CD4-positive, alpha-beta T cell treated with Interferon alpha-2 for 1 hour (primary cell): Measurements from ENCODE around the gene PNP.
"Not testable (repeated sequence)": the region's sequence is repeated elsewhere in the genome, so short reads cannot be mapped to it uniquely, and the experiment has no call there.

Source experiments
- DNase-seq, 2 donors: peaks; one replicate each; pipeline ENCODE4 v3.0.0-alpha.2; 2020 to 2022

Gene PNP

DNA sequence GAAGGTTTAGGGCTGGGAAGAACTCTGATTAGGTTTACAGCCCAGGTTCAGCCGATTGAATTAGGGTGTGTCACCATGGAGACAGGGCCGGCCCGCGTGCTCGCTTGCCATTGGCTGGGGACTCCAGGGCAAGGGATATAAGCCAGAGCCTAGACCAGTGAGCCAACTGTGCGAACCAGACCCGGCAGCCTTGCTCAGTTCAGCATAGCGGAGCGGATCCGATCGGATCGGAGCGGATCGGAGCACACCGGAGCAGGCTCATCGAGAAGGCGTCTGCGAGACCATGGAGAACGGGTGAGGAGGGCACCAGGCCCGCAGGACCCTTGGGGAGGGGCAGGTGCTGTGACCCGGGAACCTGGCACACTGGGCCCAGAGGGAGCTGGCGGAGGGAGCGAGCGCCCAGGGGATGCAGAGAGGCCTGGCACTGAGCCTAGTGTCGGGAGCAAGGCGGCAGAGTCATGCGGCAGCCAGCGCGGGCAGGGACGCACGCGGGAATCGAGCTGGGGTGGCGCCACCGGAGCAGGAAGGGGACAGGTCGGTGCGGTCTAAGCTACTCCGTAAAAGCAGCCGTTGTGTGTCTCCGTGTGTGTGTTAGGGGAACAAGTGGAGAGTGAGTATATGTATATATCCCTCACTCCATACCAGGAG lies at the start of gene PNP:
Gene PNP, plus strand, starts transcription at position 165 of the 648 bp plus-strand sequence. Its CDS starts 119 bp downstream, at position 284.
- peak; percentile 93 to 94 for DNase-seq

DNA sequence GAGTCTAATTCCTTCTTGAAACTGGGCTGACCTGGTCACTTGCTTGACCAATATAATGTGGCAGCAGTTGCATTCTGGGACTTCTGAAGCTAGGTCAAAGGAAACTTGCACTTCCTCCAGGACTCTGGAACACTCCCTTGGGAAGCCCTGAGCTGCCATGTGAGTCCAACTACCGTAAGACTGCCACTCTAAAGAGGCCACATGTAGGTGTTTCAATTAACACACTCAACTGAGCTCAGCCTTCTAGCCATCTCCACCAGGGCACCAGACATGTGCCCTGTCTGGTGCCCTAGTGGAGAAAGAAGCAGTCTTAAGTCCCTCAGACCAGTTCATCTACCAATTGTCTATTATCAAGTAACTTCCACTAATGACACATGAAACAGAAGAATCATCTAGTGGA lies 49.8 kb upstream of the PNP start:
- DNase-seq: no peak

DNA sequence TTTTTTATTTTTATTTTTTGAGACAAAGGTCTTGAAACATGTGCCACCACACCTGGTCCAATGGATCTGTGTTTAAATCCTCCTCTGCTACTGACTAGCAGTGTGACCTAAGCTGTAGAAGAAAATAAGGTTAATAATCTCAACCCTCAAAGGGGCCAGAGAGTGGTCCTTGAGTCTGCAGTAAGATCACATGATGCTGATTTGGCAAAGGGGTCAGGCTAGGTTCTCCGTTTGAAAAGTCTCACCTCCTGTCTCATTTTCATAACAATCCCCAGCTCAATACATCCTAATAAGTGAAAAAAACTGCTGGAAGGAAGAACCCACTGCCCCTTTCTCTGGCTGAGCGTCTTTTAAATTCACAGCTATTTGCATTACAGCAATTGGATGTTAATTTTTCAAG lies 47.9 kb upstream of the PNP start:
- DNase-seq: no peak

DNA sequence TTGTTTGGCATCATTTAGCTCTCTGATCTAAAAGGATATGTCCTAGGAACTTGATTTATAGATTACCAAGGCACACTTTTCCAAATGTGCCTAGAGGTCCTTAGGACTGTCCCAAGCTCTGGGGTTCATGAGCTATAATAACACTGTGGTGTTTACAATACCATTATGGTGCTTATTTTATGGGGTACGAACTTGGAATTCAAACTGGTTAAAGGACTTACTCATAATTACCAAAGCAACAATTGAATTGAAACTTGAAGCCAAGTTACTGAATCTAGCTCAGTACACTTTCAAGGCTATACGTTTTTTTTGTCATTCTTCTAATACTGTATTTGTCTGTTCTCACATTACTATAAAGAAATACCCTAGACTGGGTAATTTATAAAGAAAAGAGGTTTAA lies 46.3 kb upstream of the PNP start:
- DNase-seq: no peak

DNA sequence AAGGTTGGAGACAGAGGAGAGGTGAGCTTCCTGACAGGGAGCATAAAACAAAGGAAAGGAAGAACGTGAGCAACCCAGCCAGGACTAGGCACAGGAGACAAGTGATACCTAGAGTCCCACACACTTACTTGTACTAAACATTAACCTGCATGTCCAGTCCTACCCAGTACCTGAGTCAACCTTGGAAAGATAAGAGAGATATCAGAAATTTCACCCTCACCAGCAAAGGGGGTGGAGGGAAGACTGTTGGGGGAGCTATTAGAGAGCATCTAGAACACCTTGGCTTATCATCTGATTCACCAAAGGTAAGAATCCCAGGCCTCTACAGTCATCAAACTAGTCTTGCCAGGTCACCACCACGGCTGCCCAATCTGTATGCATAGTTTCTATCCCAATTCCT lies 44.4 kb upstream of the PNP start:
- DNase-seq: no peak

DNA sequence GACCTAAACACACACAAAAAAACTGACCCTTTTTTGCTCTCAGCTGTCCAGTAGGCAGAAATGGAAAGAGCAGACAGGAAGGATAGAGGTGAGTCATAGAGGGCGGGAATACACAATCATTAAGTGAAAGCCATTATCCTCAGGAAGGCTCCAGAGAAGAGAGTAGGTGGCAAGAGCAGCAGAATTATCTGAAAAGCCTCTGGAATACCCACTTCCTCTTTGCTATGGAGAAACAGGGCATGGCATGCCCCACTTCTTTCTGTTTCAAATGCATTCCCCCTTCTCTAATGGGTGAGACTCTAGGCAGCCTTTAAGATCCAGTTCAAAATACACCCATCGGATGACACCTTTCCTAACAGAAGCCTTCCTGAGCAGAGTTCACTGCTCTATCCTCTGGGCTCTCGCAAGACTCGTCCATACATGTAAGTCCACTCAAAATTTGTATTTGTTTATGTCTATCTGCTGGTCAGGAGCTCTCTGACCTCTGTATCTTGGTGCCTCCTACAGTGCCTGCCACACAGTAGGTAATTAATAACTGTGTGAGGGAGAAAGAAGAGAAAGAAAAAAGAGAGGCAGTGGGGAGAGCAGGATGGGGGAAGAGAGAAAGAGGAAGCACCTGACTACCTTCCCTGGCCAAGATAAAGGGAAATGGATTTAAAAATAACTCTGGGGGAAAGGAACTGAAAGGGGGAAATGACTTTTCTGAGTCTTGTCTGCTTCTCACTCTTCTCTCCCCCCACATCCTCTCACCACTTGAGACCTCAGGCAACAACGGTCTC lies 41.8 kb upstream of the PNP start:
- DNase-seq: no peak

DNA sequence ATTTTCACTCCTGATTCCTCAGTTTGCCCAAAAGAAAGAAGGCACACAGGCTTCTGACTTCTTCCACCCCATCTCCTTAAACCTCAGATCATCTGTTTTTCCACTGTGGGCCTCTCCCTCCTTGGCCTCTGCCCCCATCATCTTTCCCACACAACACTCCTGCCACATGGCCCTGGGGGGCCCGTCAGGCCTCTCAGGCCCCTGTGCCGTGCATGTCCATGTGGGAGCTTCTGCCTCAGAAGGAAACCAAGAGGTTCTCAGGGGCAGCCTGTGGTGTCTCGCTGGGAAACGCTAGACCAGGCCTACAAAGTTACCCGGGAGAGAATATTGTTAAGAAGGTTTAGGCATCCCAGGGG lies 41.2 kb upstream of the PNP start:
- no peak for DNase-seq

DNA sequence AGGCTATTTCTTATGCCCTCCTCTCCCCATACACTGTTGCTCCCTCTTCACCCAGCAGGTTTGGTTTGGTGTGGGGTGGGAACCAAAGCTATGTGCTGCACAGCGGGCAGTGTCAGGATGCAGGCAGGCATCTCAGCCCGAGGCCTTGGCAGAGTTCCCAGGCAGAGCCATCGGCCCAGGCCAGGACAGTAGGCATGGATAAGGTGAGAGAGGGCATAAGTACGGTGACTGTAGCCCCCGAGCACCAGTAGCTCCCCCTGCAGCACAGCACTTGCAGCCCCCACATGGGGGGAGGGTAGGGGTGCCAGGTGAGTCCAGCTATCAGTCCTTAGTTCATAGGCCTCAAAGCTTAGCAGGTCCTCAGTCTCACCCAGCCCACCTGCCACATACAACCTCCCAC lies 40.4 kb upstream of the PNP start:
- no peak for DNase-seq

DNA sequence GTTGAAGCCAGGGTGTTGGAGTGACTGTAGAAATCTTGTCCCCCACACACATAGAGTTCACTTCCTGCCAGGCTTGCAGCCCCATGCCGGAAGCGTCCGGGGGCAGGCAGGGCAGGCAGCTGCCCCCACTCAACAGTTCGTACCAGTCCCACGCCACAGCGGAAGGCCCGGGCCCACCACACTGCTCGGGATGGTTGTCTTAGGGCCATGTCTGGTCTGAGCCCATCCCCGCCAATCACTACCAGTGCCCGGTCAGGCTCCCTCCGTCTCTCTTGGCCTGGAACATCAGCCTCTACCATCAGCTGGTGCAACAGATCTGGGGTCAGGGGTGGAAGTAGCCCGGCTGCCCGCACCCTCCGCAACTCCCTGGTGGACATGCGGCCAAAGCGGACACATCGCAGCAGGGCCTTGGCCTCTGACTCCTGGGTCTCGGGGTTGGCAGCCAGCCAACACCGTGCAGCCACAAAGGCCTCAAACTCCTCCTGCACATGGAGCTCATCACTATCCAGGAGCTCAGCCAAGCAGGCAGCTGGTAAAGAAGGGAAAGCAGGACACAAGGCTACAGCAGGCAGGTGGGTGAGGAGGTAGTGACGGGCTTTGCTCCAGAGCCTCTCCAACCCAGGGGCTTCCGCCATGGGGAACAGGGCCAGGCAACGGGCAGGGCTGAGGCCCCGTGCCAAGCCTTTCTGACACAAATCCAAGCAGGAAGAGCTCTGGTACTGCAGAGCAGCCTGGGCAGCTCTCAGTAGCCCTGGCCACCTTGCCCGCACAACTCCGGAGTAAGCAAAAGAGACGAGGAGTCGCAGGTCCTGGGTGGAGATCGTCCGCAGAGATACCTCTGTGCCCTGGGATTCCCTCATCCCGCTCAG lies 39.2 kb upstream of the PNP start:
- DNase-seq: no peak

DNA sequence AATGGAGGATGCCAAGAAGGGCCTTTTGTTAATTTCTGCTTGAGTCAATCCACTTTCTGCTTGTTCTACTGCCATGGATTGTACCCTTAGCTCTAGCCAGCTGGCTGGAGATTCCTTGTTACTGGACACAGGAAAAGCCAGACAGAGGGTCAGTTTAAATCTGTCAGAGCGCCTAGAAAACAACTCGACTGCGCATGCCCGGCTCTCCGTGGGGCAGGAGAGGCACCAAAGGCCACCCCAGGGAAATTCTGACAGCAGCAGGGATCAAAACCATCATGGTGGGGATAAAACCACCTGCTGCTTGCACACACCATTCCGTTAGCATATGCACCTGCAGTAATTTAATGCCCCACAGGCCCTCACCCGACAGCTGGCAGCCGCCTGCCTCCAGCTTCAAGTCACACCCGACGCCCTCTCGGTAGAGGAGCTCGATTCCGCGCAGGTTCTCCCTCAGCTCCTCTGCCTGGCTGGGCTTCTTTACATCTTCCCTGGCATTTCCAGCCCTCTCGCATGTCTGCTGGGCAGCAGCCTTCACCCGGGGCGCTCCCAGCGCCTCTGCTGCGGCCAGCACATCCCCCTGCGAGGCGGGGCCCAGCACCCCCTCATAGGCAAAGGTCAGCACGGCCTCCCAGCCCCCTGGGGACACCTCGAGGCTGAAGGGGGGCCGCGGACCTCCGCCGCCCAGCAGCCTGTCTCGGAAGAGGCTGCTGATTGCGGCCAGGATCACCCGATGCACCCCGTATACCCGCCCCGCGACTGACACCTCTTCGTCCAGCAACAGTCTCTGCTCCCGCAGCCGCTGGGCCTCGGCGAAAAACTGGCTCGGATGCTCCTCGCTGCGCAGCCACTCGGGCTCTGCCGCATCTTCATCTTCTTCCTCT lies 34.3 kb upstream of the PNP start:
- DNase-seq: no peak

DNA sequence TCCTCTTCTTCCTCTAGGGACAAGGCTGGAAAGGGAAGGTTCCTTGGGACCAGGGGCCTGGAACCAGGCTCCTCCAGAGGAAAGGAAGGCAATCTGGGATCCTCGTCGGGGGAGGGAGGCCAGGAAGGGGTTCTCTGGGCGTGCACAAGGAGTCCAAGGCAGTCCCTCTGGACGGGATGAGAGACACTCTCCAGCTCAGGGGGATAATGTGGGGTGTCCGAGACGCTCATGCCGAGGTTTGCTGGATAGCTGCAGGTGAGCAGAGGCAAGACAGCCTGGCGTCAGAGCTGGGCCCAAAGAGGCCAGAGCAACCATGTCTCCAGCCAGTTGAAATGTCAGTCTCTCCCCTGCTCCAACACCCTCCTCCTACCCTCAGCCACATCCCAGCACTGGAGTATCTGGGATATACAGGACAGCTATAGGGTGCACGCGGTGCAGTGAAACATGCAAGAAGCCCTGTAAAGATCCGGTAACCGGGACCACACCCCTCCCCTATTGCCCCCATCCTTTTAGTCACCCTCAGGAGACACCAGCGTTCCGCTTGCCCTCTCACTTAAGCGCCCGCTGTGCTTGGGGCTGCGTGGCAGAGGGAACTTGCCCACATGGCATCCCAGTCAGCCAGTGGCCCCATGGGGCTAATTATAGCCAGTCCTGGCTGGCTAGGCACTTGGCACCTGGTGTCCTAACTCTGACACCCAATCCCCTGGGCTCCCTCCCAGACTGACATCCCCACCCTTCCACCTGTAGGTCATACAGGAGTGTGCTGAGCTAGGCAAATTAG lies 33.4 kb upstream of the PNP start, which contains the start of gene KLHL33:
Gene KLHL33, minus strand, starts transcription at position 585 of the 781 bp plus-strand sequence. Its CDS starts 355 bp downstream, at position 230.
- no peak for DNase-seq

DNA sequence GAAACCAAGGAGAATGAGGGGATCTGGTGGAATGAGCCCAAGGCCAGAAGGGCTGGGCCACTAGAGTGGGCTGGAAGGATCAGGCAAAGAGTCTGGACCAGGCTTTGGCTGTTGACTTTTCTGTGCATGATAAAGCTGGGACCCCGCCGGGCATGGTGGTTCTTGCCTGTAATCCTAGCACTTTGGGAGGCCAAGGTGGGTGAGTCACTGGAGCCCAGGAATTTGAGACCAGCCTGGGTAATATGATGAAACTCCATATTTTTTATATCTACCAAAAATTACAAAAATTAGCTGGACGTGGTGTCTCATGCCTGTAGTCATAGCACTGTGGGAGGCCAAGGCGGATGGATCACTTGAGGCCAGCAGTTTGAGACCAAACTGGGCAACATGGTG lies 32.8 kb upstream of the PNP start:
- no peak for DNase-seq

DNA sequence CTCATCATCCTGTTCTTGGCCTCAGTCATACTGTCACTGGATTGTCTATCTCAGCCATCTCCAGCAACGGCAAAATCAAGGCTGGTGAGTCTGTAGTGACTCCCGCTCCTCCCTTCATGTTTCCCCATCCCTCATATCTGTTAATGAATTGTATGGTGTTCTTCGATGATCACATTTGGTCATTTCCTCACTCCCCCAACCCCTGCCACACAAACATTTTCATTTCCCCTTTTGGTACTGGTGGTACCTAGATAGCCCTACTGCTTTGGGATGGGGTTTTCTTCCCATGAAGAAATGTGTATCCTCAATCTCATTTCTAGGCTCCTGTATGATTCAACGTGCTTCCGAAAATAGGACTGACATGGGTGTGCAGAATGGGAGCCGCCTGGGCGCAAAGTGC lies 30.5 kb upstream of the PNP start:
- no peak for DNase-seq

DNA sequence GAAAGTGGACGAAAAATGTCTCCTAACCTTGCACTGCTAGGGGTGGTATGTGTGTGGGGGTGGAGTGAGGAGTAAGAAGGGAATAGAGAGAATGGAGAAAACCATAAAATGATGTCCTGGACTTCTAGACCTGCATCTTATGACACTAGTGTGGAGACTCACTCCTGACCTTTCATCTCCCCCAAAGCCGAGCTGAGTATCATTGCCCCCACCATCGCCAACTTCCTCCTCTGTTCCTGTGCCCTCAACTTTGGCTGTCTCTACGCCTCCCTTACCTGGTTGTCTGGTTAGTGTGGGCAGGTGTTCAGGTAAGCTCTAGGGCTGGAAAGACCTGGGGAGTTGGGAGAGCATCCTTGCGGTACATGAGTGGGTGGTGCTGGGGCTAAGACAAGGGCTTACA lies 28.7 kb upstream of the PNP start:
- DNase-seq: no peak

DNA sequence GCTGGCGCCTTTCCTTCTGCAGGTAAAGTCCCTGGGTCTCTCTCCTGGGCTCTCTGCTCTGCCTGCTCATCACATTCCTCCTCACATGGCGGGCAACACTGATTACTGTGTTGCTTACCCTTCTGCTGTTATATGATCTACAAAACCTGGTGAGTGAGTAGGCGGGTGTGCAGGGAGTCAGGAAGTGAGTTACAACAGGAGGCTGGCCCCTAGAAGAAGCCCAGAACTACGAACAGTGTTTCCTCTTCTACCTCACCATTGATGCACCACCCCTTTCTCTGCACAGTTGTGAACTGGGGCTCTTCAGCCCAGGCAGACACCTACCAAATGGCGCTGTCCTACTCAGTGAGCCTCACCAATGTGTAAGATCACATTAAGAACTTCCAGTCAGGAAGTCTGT lies 28.3 kb upstream of the PNP start:
- DNase-seq: peak; percentile 24

DNA sequence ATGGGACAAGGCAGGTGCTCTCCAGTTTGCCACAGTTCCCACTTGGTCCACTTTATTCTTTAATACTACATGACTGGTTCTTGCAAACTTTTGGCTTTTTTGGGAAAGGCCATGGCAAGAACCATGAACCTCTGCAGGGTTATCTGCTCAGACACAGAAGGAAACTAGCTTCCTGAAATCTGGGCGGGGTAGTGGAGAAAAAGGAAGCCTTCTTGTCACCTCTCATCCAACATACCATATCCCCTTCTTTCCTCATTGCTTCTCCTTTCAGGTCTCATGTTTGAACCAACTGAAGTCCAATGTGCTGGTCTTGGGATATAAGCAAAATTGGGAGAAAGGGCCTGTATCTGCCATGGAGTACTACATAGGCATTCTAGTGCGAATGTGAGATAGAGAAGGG lies 27.7 kb upstream of the PNP start:
- no peak for DNase-seq

DNA sequence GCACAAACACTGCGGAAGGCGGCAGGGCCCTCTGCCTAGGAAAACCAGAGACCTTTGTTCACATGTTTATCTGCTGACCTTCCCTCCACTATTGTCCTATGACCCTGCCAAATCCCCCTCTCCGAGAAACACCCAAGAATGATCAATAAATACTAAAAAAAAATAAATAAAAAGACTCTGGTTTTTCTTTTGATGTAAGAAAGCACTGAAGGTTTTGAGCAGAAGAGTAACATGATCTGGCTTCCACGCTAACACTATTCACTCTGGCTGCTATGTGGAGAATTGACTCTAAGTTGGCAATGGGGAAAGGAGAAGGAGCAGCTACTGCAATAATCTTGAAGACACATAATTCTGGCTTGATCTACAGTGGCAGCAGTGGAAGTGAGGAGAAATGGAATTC lies 25.6 kb upstream of the PNP start:
- DNase-seq: not testable (repeated sequence)

DNA sequence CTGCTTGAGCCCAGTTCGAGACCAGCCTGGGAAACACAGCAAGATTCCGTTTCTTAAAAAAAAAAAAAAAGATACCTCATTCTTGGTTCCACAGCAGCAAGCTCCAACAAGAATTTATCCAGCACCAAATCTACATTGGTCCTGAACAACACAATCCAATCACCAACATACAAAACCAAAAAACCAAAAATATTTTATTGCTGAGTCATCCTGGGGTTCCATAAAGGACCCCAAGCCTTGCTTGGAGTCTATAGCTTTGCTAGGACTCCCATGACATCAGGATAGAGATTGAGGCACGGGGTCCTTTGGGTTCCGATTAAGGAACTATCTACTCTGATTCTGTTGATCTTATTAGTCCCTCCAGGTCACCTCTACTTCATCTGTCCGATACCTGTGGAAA lies 22.3 kb upstream of the PNP start:
- no peak for DNase-seq

DNA sequence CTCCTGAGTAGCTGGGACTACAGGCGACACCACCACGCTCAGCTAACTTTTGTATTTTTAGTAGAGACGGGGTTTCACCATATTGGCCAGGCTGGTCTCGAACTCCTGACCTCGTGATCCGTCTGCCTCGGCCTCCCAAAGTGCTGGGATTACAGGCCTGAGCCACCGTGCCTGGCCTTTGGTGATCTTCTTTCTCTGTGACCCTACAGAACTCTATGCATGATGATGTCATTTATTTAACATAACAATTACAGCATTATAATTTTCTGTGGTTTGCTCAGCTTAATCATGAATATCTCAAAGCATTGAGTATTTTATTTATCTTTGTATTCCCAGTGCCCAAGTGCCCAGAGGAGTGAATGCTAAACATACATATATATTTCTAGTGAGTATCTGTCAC lies 16.4 kb upstream of the PNP start:
- not testable (repeated sequence) for DNase-seq

DNA sequence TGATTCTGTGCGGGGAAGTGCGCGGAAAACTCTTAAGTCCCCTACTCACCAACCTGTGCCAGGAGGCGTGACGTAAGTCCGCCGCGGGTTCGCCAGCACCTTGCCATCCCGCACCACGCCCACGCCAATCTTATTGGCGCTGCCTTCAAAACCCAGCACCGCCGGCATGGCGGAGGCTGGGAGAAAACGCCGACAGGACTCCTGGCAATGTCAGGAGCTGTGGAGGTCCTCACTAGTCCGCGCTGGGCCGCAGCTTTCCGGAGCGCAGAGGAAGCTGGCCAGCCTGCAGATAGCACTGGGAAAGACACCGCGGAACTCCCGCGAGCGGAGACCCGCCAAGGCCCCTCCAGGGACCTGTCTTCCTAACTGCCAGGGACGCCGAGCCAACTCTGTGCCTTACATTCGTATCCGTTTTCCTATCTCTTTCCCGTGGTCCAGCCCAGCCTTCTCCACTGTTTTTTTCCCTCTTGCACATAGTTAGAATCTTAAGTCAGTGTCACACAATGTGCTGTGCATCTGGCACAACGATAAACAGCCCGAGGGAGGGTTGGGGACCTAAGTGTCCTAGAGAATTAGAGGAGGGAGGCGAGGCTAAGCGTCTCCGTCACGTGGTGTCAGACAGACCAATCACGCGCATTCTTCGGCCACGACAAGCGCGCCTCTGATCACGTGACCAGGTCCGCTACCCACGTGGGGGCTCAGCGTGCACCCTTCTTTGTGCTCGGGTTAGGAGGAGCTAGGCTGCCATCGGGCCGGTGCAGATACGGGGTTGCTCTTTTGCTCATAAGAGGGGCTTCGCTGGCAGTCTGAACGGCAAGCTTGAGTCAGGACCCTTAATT lies 14.5 kb upstream of the PNP start, which contains the start of the genes APEX1 and OSGEP:
Gene APEX1, plus strand, starts transcription at position 711 of the 839 bp plus-strand sequence. CDS start 420 bp downstream, outside the sequence.
Gene OSGEP, minus strand, starts transcription at position 297 of the 839 bp plus-strand sequence. Its CDS starts 129 bp downstream, at position 168.
- peak; percentile 98 for DNase-seq
